HG03354 (cell line): Measurements from ENCODE around the gene CMYA5.
"Not testable (repeated sequence)": the region's sequence is repeated elsewhere in the genome, so short reads cannot be mapped to it uniquely, and the experiment has no call there.

ENCODE experiments used
- ATAC-seq: cut with Tn5 transposase; IDR thresholded peaks from one replicate; pipeline ENCODE4 v1.9.1; 2021; ENCODE audit warnings: mild to moderate bottlenecking; ENCODE audit not compliant: unreplicated experiment, poor library complexity, severe bottlenecking

CMYA5 gene

DNA sequence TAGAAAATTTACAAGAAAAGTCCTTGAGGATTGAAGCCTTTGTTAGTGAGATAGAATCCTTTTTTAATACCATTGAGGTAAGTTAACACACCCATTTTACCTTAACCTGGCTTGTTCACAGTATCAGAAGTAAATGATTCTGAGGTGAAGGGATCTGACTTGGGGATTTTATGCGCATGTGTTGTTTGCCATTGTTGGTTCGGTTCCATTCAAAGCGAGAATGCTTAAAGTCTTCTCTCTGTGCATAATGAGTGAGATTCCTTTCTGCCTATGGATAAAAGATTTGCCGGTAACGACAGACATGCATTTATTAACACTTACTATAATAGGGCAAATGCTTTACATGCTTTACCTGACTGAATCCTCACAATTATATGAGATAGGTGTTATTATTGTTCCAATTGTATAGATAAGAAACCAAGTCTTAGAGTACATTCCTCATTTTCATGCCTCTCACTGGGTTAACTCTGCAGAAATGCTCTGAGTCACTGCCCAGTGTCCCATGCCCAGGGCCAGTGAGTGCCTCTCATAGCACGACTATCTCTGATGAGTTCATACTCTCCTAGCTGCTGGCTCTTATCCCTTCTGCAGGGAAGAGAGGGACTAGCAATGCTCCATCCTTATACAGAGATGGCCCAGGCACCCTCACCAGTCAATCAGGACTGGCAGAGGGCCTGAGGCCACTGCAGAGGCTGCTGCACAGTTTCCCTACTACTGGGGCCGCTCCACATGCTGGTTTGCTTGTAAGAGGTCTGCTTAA lies 54.4 kb downstream of the CMYA5 start:
- ATAC-seq, result no peak

DNA sequence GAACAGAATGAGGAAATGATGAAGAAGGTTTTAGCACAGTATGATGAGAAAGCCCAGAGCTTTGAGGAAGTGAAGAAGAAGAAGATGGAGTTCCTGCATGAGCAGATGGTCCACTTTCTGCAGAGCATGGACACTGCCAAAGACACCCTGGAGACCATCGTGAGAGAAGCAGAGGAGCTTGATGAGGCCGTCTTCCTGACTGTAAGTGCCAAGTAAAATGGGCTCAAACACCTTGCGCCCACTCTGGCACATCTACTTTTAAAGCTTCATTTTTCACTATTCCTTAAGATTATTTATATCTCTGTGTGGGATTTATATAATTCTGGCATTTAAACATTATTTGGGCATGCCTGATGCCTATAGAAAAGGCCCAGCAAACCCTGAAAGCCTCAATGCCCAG lies 55.6 kb downstream of the CMYA5 start:
- no peak for ATAC-seq

DNA sequence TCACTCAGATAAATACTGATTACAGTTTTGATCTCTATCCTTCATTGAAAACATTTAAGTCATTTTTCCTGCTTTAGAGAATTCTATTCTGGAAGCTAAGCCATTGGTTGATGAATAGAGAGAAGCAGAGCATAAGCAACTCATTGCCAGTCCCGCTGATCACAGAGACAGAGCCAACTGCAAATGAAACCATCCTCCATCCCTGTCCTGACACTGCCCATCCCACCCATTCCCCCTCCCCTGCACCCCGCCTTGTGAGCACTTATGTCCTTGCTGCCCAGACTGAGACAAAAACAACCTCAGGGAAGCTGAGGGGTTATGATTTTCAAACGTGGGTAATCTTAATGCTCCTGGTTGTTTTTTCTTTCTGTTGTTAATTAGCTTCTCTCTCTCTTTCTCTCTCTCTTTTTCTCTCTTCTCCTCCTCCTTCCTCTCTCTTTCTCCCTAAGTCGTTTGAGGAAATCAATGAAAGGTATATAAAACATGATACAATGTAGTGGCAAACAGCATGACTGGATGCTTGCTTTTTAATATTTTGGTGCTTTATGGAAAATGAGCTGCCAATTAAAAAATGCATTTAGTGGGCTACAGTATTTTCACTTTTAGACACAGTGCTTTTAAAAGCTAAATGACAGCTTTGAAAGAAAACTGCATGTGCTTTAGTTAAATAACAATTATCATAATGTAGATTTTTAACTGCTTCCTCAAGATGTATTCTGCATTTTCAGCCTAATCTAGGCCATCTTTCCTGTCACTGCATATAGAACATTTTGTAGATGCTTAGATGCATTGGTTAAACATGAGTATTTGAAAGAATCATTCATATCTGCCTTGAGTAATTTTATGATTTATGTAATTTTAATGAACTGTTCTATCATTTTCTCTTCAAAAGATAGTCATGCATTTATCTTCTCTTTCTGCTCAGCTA lies 57.3 kb downstream of the CMYA5 start:
- ATAC-seq, result no peak

DNA sequence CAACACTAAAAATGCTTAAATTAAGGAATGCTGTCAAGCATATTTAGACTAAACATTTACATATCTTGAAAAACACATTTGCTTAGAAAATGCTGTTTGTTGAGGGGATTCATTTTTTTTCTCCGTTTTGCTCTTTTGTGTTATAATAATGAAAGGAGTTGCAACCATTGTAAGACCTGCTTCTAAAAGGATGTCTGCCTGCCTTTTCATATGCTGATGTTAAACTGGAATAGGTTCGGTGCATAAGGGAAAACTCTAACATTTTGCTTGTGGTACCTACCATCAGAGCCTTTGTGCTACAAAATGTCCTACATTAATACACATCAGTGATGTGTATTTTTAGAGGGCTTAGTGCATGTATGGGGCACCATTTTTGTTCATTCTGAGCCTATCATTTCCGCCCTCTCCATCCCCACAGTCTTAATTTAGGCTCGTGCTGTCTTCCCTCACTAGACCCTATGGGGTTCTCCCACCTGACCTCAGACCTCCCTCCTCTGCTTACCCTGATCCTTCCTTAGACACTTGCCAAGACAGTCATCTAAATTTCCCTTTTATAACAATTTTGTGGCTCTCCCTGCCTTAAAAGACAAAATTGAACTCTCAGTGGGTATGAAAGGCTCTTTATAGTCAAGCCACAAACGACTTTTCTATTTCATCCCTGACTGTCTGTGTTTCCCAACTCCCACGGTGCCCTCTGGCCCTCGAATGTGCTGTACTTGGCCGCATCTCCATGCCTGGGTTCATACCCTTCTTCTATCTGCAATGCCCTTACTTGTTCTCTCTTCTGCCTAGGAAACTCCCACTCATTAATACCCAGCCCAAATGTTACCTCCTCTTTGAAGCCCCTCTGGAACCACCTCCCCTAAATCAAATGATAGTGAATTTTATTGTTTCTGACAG lies 61.2 kb downstream of the CMYA5 start:
- ATAC-seq, result no peak

DNA sequence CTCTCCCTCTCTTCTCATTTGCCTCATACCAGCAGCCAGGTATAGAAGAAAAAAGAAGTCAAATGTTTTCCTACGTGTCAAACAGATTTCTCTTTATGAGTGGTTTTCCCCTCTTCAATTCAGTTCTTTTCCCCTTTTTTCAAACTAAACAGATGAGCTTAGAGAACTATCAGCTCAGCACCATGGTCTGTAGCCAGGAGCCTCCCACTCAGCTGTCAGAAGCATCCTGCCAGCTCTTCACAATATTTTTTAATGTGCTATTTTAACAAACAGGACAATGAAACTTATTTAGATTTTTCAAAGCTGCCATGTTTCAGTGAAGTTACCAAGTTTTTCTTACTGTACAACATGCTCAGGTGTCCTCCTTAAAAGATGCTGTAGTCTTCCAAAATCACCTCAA lies 63.5 kb downstream of the CMYA5 start:
- ATAC-seq, result no peak

DNA sequence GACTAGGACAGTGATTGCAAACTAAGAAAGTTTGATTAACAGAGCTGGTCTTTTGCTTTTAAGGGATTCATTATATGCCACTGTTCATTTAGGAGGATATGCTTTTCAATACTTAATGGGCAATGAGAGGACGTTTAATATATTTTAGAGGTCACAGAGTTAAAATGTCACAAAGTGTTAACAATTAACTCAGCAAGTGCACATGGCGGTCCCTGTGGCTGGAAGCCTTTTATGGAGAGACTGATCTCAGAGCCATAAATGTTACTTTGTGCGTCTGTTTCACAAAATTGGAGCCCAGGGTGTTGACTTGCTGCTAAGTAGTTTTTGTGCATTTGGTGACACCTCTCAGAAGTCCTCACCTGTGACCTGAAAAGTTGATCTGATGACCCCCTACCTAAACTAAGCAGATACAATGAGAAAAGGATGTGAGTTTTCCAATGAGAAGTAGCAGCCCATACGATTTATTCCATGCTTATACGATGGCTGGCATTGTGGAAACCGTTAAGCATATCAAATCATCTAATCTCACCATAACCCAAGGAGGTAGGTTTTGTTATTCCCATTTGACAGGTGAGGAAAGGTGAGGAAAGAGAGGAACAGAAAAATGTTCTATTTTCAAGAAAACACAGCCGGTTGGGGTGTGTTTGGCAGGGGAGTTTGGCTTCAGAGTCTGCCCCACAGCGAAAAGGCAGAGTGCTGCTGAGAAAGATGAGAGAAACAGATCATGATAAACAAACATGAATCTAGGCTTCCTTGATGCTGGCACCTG lies 64.4 kb downstream of the CMYA5 start:
- ATAC-seq, result no peak

DNA sequence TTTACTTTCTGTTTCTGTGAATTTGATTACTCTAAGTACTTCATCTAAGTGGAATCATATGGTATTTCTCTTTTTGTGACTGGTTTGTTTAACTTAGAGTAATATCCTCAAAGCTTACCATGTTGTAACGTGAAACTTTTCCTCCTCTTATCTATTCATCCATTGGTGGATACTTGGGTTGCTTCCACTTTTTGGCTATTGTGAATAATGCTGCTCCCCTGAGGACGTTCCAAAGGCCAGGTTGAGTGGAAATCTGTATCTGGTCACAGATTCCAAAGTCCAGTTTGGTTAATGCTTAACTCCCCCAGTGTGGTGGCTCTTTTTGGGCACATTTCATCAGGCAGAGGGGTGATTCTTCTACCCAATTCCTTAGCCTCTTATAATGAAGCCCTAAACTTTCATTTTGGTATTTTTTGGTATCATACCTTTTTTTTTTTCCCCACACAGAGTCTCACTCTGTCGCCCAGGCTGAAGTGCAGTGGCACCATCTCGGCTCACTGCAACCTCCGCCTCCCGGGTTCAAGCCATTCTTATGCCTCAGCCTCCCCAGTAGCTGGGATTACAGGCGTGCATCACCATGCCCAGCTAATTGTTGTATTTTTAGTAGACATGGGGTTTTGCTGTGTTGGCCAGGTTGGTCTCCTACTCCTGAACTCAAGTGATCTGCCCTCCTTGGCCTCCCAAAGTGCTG lies 65.4 kb downstream of the CMYA5 start:
- ATAC-seq, result no peak

DNA sequence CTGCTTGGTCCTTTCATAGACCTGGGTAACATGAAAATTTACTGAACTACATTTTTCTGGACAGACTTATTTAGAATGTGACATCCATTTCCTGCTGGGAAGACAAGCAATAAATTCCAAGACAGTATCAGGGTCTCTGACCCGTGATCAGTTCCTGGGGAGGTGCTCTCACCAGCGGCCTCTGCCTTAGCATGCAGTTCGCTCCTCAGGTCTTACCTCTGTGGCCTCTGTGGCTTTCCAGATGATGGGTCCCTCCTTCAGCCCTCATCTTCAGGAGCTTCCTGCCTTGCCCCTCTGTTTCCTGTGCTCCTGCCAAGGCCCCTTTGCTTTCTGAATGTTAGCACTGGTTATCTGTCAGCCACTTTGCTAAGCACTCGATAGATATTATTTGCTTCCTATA lies 66.4 kb downstream of the CMYA5 start:
- ATAC-seq, result no peak

DNA sequence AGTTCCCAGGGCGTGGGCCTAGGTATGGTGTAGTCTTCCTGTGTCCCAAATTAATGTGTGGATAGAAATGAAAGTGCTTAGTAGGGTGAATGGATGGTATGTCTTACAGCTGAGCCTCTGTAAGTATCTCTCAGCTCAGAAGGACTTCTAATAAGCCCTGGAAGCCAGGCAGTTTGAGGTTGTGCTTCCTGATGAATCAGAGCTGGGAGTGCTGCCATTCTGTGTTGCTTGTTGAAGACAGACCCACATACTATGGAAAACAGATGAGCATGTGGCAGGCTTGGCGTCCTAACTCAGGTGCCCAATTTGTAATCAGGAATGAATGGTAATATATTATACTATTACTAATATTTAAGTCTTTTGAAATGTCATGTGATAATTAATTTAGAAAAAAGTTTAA lies 69.8 kb downstream of the CMYA5 start:
- no peak for ATAC-seq

DNA sequence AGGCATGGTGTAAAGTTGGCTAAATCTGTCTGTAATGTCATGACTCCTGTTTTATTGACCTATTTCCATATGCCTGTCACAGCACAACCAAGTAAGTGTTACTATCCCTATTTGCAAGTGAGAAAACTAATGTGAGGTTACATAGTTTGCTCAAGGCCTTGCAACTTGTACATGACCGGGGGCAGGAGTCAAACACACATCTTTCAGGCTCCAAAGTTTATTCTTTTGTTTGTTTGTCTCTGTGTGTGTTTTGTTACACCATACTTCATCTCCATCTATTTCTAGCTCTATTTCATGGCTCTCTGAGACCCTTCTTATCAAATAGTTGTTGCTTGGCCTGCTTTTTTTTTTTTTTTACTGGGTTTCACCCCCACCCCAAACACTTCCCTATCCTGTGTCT lies 70.2 kb downstream of the CMYA5 start:
- ATAC-seq, result no peak

DNA sequence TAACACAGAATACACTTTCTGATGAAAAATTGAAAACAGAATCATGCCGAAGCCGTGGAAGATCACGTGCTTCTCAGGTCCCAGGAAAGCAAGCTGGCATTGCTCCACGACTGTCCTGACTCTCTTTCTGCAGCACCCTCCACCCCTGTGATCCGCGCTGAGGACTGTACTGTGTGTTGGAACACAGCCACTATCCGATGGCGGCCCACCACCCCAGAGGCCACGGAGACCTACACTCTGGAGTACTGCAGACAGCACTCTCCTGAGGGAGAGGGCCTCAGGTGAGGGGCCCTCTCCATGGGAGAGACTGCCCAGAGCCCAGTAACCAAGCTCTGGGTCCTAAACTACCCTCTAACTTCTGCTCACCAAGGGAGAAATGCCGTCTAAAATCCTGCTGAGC lies 73.3 kb downstream of the CMYA5 start:
- no peak for ATAC-seq

DNA sequence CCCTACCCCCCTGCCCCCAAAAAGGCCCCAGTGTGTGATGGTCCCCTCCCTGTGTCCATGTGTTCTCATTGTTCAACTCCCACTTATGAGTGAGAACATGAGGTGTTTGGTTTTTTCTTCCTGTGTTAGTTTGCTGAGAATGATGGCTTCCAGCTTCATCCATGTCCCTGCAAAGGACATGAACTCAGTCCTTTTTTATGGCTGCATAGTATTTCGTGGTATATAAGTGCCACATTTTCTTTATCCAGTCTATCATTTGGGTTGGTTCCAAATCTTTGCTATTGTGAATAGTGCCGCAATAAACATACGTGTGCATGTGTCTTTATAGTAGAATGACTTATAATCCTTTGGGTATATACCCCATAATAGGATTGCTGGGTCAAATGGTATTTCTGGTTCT lies 74.5 kb downstream of the CMYA5 start:
- not testable (repeated sequence) for ATAC-seq

DNA sequence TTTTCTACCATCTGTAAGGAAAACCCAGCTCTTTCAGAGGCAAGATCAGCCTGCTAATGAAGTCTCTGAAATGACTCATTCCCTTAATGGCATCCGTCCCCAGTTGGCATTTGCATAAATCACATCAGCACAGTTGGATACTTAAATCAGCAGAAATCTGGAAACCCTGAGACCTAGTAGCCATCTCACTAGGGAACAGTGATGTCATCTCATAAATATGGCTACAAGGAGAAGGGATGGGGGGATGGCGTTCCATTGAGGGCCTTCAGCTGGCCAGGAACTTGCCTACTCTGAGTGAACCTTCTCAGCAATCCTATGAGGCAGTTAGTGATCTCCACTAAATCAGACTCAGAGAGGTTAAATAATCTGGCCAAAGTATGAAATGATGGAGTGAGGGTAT lies 81.8 kb downstream of the CMYA5 start:
- no peak for ATAC-seq

DNA sequence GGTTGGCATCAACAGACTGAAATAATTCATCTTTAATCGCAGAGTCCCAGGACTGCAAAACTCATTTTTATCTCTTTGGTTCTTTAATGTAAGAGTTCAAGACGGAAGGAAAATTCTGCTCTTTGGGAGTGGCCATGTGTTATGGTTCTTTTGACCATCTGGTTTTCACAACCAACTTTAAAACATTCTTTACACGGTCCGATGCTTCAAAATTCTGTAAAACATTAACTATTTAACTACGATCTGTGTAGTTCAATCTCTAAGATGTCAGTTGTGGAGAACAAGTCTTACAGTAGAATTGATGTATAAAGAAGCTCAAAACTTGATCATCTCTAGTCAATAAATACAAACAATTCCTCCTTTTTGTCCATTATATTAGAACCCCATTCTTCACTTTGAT lies 83.0 kb downstream of the CMYA5 start:
- no peak for ATAC-seq

DNA sequence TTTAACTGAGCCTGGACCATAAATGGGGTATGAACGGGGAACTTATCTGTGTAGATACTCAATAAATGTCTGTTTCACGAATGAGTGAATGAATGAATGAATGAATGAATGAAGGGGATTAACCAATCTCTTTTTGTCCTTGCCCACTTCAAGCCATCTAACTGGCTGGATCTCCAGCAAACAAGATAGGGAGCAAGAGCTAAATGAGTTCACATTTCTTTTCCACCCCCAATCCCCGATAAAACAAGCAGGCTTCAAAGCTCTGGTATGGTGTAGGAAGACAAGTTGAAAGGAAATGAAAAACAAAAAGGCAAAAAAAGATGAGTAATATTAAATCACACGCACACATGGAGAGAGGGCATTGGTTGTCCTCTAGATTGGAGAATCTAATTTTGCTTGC lies 84.0 kb downstream of the CMYA5 start:
- ATAC-seq, result no peak

DNA sequence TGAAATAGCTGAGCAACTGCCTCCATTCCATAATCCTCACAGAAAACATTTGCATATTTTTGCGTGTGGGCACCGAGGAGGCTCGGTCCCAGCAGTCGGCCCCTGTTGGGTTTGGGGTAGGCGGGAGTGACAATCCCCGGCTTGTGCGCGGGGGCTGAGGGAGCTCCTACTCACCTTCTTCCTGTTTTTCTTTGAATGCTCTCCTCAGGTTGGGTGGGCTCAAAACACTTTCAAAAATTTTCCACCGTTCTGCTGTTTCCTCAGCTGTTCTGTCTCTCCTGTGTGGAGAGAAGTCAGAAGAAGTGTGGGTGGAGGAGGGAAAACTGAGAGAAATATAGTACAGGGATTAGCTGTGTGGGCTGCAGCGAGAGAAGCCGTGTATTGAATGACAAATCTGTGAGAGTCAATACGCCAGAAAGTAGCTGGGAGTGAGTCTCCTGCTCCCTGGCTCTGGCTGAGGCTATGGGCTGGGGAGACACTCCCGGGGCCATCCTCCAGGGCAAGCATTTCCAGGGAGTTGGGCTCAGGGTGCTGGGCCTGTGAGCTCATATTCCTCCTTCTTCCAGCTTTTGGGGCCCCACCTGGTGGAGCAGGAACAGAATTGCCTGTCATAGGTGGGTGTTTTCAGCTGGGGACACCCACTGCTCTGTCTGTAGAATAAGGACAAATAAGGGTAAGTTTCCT lies 84.7 kb downstream of the CMYA5 start:
- no peak for ATAC-seq

DNA sequence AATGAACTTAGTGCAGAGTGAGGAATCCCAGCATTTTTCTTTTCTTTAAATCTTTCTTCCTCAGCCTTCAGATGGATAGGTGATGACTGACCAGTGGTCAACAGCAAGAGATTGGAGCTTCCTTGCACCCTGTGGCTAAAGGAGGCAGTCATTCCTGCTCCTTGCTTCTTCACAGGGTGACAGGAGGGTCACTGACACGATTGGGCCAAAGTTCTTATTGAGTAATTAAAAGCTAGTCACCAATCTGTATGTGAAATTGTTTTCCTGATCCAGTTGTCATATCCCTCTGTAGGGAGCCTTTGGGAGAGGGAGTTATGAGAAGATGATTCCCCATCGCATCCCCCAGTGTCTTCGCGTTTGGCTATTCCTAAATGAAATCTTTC lies 85.2 kb downstream of the CMYA5 start:
- no peak for ATAC-seq

DNA sequence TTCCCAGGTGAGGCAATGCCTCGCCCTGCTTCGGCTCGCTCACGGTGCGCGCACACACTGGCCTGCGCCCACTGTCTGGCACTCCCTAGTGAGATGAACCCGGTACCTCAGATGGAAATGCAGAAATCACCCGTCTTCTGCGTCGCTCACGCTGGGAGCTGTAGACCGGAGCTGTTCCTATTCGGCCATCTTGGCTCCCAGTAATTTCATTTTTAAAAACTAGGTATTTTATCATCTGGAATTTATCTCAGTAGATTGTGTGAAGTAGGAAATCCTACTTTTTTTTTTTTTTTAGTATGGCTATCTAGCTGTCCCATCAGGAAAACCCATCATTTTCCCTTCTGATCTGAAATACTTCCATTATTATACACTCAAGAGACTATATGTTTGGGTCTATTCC lies 95.1 kb downstream of the CMYA5 start:
- ATAC-seq, result not testable (repeated sequence)
